Vagina (tissue), 2 donors: Measurements from ENCODE around the gene FAM9C. TPM values are rescaled to one million over a fixed set of nuclear protein-coding genes. Genes with fewer than 3 reads are reported as not detected.

Experiments used
- DNase-seq, 2 donors: peaks; one replicate each; pipeline ENCODE4 v3.0.0-alpha.2; 2017; ENCODE audit errors: extremely low spot score in 2 of 2
- H3K27ac ChIP-seq: fragments of 200-600 bp; sonication (generic); one replicate; pipeline ENCODE4 v1.5.1; 2019
- H3K27me3 ChIP-seq: fragments of 200-600 bp; sonication (generic); one replicate; pipeline ENCODE4 v1.5.1; 2019
- H3K36me3 ChIP-seq, 2 donors: fragments of 200-600 bp; sonication (generic); one replicate each; pipeline ENCODE4 v1.5.1; 2017 to 2019
- H3K4me1 ChIP-seq: fragments of 200-600 bp; sonication (generic); one replicate; pipeline ENCODE4 v1.5.1; 2019
- H3K4me3 ChIP-seq, 2 donors: fragments of 200-600 bp; sonication (generic); 1 replicate in 1 of 2; 2 replicates in 1 of 2; pipeline ENCODE4 v1.5.1; 2016 to 2019
- H3K9me3 ChIP-seq: fragments of 200-600 bp; sonication (generic); one replicate; pipeline ENCODE4 v1.5.1; 2019
- CTCF ChIP-seq, 3 experiments: fragments of 450-650 bp in 2 of 3; fragments of 200-600 bp in 1 of 3; sonication (generic) in 1 of 3; IDR thresholded peaks; one replicate each; pipeline ENCODE4 v1.5.1; 2017 to 2019; ENCODE audit warnings: antibody characterized with exemption in 3 of 3, mild to moderate bottlenecking in 2 of 3, moderate library complexity in 2 of 3
- POLR2A ChIP-seq, 2 donors: fragments of 450-650 bp; IDR thresholded peaks; one replicate each; pipeline ENCODE4 v1.6.1; 2017; ENCODE audit warnings: antibody characterized with exemption in 2 of 2, mild to moderate bottlenecking in 2 of 2, moderate library complexity in 2 of 2
- POLR2AphosphoS5 ChIP-seq, 2 donors: sonication (generic); formaldehyde crosslinking; IDR thresholded peaks; one replicate each; pipeline ENCODE4 v1.9.0; 2017; ENCODE audit warnings: antibody characterized with exemption in 2 of 2, mild to moderate bottlenecking in 2 of 2, low read depth in 1 of 2; ENCODE audit not compliant: insufficient read depth in 1 of 2
- intact Hi-C: fragments of 100-400 bp; cut with DNase I; formaldehyde crosslinking; loops from one replicate; pipeline ENCODE4 v1.15.1; 2023
- total RNA-seq: library from RNA; depleted of rRNA; stranded (reverse); fragments of >200 nt; gene quantifications from one replicate; pipeline ENCODE4 v1.2.3, GENCODE V29; 2016

FAM9C gene
- total RNA-seq, 1 donor from 2014 or later: not detected

- intact Hi-C loops: loop anchor here (5.0 kb wide), 1 partner anchor 1516 kb away; no protein-coding TSS in a partner anchor
- peaks cover 19% of the 10 kb centered on the region for H3K4me1 ChIP-seq
- no peak overlapping the region for H3K27ac ChIP-seq
- H3K36me3 ChIP-seq: no peaks in the 10 kb centered on the region
- H3K9me3 ChIP-seq: no peaks in the 10 kb centered on the region
- DNase-seq: no peak
- no peak for TF ChIP-seq CTCF (IDR thresholded peaks at IDR 0.05)
- TF ChIP-seq POLR2A (IDR thresholded peaks at IDR 0.05): no peak
- TF ChIP-seq POLR2AphosphoS5 (IDR thresholded peaks at IDR 0.05; ENCODE audit: insufficient read depth in 1 of 2, low read depth in 1 of 2): no peak
- no peak overlapping the region for H3K4me3 ChIP-seq
- H3K27me3 ChIP-seq: no peaks in the 10 kb centered on the region
These were observed 56.4 kb downstream of the FAM9C start for GRCh38 chrX:12987900-12988594.

- TF ChIP-seq POLR2A (IDR thresholded peaks at IDR 0.05) (no peak), CTCF (IDR thresholded peaks at IDR 0.05) (no peak), POLR2AphosphoS5 (IDR thresholded peaks at IDR 0.05; ENCODE audit: insufficient read depth in 1 of 2, low read depth in 1 of 2) (no peak)
- Histone ChIP-seq H3K4me3 (no peak overlapping the region), H3K4me1 (peaks cover 19% of the 10 kb centered on the region), H3K9me3 (no peaks in the 10 kb centered on the region), H3K27me3 (no peaks in the 10 kb centered on the region), H3K27ac (no peak overlapping the region), H3K36me3 (no peaks in the 10 kb centered on the region)
- no peak for DNase-seq
- intact Hi-C loops: loop anchor here (5.0 kb wide), 1 partner anchor 1515 kb away; no protein-coding TSS in a partner anchor
These were observed 57.1 kb downstream of the FAM9C start for GRCh38 chrX:12987340-12987739.

GRCh38 chrX:12986886-12987285 lies 57.5 kb downstream of the FAM9C start:
- no peak for DNase-seq
- Histone ChIP-seq H3K9me3 (no peaks in the 10 kb centered on the region), H3K36me3 (no peaks in the 10 kb centered on the region), H3K27me3 (no peaks in the 10 kb centered on the region), H3K27ac (no peak overlapping the region), H3K4me3 (no peak overlapping the region), H3K4me1 (peaks cover 19% of the 10 kb centered on the region)
- intact Hi-C loops: loop anchor here (5.0 kb wide), 1 partner anchor 1515 kb away; no protein-coding TSS in a partner anchor
- TF ChIP-seq CTCF (IDR thresholded peaks at IDR 0.05) (no peak), POLR2AphosphoS5 (IDR thresholded peaks at IDR 0.05; ENCODE audit: insufficient read depth in 1 of 2, low read depth in 1 of 2) (no peak), POLR2A (IDR thresholded peaks at IDR 0.05) (no peak)

DNA sequence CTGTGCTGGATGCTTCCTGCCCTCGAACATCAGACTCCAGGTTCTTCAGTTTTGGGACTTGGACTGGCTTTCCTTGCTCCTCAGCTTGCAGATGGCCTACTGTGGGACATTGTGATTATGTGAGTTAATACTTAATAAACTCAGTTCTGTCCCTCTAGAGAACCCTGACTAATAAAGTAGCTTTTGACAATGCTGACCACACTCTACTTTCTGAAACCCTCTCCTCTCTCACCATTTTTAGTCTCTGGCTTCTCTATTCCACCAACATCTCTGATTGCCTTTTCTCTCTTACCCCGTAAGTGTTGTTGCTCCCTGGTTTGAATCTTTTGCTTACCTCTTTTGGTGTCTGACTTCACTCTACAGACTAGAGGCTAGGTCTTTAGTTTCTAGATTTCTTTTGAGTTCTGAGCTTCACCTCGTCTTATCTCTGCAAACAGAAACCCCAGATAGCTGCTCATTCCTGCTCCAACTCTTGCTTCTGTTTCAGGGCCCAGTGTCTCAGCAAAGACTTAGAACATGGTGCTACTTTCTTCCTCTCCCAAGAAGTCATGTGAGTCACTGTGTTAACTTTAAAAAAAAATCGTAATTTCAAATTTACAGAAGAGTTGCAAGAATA lies 58.1 kb downstream of the FAM9C start:
- DNase-seq: no peak
- H3K4me3 ChIP-seq: no peak overlapping the region
- no peaks in the 10 kb centered on the region for H3K36me3 ChIP-seq
- H3K27me3 ChIP-seq: no peaks in the 10 kb centered on the region
- no peaks in the 10 kb centered on the region for H3K9me3 ChIP-seq
- no peak for TF ChIP-seq POLR2A (IDR thresholded peaks at IDR 0.05)
- intact Hi-C loops: loop anchor here (5.0 kb wide), 1 partner anchor 1514 kb away; no protein-coding TSS in a partner anchor
- H3K4me1 ChIP-seq: peaks cover 19% of the 10 kb centered on the region
- no peak overlapping the region for H3K27ac ChIP-seq

Other genes with a start within 250 kb of the FAM9C start
- not detected for gene TLR7, start 177.5 kb downstream of the FAM9C start, total RNA-seq
- 0.25 TPM for gene TLR8, start 138.0 kb downstream of the FAM9C start, total RNA-seq
- gene TMSB4X, start 69.5 kb downstream of the FAM9C start, total RNA-seq: 3,119 TPM